Uterus (tissue), 2 donors: Measurements from ENCODE around the gene SLC28A3.

ENCODE experiments used
- POLR2A ChIP-seq, 2 donors: fragments of 450-650 bp; IDR thresholded peaks; one replicate each; pipeline ENCODE4 v1.6.1; 2016; ENCODE audit warnings: antibody characterized with exemption in 2 of 2, mild to moderate bottlenecking in 1 of 2, moderate library complexity in 1 of 2
- TF ChIP-seq, protein P1 (sequence below), 4 experiments: fragments of 200-600 bp in 2 of 4; fragments of 450-650 bp in 2 of 4; sonication (generic) in 2 of 4; IDR thresholded peaks; one replicate each; pipeline ENCODE4 v1.5.1; 2016 to 2019; ENCODE audit warnings: antibody characterized with exemption in 4 of 4, mild to moderate bottlenecking in 2 of 4, moderate library complexity in 1 of 4

DNA sequence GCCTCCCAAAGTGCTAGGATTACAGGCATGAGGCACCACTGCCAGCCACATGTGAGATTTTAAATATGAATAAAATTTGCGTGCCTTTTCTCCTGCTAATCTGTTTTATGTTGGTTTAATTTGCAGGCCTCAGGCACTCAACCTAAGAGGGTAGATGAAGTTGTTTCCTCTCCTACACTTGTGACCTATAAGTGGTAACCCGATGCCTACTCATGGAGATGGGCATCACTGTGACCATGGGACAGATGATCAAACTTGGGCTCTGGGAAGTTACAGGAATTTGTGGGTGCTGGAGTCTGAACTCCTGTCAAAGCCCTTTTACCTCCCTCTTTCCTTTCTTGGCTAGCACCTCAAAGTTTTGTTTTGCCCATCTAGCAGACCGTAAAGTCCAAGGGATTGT is 1.1 kb downstream of the SLC28A3 start:
- TF ChIP-seq, protein P1, sequence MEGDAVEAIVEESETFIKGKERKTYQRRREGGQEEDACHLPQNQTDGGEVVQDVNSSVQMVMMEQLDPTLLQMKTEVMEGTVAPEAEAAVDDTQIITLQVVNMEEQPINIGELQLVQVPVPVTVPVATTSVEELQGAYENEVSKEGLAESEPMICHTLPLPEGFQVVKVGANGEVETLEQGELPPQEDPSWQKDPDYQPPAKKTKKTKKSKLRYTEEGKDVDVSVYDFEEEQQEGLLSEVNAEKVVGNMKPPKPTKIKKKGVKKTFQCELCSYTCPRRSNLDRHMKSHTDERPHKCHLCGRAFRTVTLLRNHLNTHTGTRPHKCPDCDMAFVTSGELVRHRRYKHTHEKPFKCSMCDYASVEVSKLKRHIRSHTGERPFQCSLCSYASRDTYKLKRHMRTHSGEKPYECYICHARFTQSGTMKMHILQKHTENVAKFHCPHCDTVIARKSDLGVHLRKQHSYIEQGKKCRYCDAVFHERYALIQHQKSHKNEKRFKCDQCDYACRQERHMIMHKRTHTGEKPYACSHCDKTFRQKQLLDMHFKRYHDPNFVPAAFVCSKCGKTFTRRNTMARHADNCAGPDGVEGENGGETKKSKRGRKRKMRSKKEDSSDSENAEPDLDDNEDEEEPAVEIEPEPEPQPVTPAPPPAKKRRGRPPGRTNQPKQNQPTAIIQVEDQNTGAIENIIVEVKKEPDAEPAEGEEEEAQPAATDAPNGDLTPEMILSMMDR (IDR thresholded peaks at IDR 0.05), result no peak
- no peak for TF ChIP-seq POLR2A (IDR thresholded peaks at IDR 0.05)
